ENCODE measurements around the gene PRDM1.
"Not testable (repeated sequence)": the region's sequence is repeated elsewhere in the genome, so short reads cannot be mapped to it uniquely, and the experiment has no call there.

Gene PRDM1

DNA sequence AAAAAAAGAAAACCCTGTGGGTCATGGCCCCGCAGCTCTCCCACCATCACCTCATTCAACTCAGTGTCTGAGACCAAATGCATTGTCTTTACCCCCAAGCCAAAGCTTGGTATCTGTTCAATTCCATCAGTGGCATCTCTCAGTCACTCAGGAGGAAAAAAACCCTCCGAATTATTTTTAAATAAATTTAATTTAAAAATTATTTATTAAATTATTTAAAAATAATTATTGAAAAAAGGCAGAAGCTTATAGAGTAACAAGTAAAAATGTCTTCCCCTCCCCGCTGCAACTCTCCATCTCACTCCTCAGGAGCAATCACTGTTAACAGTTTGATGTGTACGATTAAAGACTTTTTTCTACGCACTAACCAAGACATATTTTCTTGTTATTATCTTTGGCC is 50.7 kb downstream of the PRDM1 start:
- DNase-seq (ENCODE audit: low read depth in 2 of 2), result no peak

DNA sequence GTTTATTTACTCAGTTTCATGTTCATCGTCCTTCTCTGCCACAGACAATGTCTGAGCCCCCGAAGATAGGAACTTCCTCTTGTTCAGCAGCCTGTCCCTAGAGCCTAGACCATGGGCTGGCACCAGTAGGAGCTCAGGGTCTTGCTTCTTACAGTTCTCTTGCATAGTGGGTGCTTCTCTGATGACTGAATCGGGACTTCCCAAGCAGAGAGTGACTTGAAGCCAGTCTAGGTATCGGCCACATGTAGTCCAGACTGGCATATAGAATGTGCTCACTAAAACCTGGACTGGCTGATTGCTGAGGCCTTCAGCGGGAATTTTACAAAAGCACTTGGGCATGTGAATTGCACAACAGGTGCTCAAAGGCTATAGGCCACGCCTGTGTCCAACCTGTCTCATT is 52.0 kb downstream of the PRDM1 start:
- DNase-seq (ENCODE audit: low read depth in 2 of 2), result no peak

DNA sequence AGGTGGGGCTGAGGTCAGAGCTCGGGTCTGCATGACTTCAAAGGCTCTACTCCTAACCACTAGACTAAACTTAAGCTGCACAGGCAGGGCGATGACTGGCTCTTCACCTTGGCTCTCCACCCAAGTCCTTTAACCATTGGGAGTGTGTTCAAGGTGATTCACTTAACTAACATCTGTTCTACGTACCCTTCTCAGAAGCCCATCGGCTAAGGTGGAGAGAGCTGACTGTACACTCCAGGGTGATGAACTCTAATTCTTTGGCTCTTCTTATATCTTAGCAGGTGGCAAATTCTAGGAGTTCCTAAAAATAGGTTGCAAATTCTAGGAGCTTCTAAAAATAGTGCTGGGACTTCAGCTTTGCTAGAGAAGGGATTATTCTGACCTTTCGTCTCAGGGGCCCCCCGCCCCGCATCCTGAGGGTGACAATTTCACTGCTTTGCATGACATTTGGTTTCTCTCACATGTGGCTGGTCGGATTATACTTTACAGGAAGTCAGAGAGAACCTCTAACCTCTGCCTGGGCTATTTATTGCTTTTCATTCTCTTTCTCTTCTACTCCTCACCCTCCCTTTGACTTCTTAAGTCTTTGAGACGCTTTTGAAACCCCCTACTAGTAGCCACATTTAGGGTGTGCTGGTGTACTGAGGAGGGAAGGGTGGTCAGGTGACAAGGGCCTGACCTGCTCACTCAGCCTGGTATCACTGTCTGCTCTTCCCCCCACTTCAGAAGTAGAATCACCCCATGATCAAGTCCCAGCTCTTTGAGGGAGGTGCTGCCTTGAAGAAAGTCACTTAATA is 55.5 kb downstream of the PRDM1 start:
- DNase-seq (ENCODE audit: low read depth in 2 of 2), result no peak

DNA sequence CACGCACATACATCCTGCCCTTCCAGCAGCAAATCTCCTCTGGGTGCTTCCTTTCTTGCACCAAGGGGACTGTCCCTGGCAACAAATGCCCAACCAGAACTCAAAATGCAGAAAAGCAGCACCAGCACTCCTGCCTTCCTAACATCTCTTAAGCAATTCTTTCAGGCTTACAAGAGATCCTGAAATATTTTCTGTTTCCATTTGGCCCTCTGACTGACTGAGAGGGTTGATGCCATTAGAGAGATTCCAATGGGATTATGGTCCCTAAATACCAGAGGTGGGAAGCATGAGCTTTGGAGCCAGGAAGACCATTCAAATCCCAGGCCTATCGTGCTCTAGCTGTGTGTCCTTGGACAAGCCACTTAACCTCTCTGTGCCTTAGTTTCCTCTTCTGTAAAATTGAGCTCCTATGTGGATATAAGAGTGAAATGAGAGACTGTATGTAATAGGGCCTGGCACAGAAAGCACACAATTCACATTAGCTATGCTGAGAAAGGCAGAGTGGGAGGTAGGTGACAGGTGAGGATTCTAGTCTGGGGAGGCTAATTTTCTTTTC is 56.8 kb downstream of the PRDM1 start:
- DNase-seq (ENCODE audit: low read depth in 2 of 2), result no peak

DNA sequence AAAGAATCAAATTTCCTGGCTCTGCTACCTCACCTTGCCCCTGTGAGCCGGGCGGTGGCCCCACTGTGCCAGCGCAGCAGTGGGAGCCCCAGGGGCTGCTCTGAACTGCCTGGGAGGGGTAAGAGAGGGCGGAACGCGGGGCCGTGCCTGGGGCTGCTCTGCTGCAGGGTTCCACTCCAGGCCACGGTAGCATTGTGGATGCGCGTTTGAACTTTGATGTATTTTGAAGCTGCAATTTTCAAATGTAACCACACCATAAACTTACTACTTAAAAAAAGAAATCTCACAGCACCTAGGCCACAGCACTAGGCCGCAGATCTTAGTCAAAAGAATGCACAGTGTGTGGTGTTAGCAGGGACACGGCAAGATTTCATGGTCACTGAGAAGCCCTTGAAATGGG is 57.5 kb downstream of the PRDM1 start:
- DNase-seq (ENCODE audit: low read depth in 2 of 2), result no peak

DNA sequence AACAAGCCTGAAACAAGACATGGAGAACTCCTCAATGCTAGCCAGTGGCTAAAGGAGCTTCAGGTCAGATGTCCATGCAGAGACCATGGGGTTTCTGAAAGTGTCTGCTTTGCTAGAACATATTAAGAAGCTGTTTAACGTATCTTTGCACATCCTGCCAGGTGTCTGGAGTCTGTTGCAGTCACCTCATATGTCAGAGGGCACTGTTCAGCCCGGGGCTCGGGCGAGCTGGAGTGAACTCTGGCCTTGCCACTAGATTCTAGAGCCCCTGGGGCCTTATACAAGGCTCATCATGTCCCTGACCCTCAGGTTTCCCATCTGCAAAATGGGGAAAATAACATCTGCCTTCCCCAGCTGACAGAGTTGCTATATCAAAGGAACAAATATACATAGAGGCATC is 59.0 kb downstream of the PRDM1 start:
- DNase-seq (ENCODE audit: low read depth in 2 of 2), result no peak

DNA sequence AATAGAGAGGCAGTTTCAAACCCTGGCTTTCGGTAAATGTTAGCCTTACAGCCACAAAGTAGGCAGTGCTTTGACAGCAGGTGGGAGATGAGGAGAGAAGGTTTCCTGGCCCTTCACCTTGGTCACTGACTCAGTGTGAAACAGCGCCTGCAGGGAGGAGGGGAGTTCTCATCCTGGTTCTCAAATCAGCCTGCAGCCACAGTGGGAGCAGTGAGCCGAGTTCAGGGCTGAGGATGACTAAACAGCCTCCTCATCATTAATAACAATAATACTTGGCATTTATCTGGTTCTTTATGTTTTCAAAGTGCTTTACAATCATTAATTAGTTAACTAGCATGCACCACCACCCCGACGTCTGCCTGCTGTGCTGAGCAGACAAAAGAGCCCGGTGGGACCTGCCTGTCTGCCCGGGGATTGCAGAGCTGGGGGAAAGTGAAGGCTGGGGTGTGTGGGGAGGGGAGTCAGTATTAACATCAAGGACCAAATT is 59.6 kb downstream of the PRDM1 start:
- DNase-seq (ENCODE audit: low read depth in 2 of 2), result no peak

DNA sequence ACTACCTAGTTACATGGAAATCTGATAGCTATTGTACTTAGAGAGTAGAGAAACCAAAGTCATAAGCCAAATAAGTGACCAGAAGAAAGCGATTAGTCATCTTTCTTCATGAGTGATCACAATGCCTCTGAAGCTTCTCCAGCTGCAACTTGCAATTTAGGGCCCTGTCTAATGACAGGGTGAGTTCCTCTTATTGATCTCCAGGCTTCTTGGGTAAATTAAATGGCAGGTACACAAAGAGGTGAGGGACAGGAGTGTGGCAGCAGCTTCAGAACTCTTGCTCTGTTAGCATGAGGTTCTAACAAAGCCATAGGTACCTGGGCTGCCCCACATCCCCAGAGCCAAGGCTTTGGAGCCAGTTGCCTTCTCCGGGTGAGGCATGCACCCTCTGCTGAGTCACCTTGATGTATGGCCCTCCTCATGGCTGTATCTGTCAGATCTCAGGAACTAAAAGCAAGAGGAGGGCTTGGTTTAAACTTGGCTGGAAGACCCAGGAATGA is 60.8 kb downstream of the PRDM1 start:
- no peak for DNase-seq (ENCODE audit: low read depth in 2 of 2)

DNA sequence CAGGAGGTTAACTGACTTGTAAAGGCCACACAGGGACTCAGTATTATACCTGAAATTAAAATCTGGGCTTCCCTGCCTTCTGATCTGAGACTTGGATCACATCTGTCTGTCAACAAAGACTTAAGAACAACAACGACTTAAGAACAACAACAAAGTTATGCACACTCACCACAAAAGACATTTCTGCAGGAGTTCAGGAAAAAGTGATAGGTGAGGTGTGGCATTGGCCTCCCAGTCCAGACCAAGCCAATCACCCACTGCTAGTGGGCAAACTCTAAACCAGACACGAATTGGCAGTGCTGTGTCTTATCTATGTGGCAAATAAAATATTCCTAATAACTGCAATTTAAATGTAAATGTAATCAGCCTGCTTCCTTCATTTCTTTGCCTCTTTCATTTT is 61.3 kb downstream of the PRDM1 start:
- no peak for DNase-seq (ENCODE audit: low read depth in 2 of 2)

DNA sequence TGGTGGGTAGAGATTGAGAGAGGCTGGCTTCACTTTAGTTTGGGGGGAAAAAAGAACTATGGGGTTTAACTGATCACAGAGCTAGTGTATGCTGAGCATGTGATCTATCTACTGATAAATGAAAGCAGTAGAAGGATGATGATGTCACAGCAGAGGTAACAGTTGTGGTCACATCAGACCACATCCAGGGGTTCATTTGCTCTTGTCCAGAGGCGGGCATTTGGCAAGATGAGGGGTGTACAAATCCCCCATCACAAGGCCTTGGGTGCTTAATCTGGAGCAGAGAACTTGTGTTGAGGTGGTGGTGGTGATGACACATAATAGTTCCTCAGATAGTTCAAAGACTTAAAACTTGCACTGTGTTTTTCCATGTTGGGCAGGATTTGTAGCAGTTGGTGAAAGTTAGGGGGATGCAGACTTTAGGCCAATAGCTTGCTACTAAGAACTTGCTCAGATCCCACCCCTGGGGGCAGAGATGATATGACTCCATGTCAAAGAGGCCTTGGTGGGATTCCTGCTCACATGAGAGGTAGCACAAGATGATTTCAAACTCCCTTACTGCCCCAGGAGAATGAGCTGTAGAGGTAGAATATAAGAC is 63.4 kb downstream of the PRDM1 start:
- DNase-seq (ENCODE audit: low read depth in 2 of 2), result no peak

DNA sequence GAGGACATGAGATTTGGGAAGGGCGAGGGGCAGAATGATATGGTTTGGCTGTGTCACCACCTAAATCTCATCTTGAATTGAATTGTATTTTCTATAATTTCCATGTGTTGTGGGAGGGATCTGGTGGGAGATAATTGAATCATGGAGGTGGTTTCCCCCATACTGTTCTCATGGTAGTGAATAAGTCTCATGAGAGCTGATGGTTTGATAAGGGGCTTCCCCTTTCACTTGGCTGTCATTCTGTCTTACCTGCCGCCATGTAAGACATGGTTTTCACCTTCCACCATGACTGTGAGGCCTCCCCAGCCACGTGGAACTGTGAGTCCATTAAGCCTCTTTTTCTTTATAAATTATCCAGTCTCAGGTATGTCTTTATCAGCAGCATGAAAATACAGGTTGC is 66.3 kb downstream of the PRDM1 start:
- not testable (repeated sequence) for DNase-seq (ENCODE audit: low read depth in 2 of 2)

DNA sequence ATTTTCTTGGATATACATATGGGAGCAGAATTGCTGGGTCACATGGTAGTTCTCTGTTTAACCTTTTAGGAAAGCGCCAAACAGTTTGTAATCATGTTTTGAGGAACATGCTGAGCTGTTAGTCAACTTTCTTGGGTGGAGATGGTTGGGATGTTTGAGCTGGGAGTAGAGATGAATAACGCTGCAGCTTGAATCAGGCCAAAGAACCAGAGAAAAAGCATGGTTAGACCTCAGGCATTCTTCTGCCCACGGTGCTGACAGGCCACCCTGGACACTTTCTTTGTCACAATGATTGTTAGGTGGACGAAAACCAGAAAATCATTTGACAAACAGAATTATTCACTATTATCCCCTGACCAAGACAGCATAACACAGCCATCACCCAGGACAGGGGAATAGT is 66.8 kb downstream of the PRDM1 start:
- no peak for DNase-seq (ENCODE audit: low read depth in 2 of 2)

DNA sequence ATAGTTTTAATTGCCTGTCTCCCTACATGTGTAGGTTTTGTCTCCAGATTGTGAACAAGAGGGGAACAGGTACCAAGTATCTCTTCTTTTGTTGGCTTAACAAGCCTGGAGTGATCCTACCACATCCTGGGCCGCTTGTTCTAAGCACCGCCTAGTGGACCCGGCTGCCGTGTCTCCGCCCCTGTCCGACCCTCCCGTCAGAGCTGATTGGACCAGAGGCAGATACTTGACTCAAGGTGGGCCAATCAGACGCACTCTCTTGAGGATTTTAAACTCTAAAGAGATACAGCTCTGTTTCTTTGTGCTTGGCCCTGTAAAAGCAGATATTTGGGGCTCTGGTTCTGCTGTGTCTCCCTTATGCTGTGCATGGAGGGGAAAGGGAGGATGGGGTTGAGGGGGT is 68.2 kb downstream of the PRDM1 start:
- DNase-seq (ENCODE audit: low read depth in 2 of 2), result no peak

DNA sequence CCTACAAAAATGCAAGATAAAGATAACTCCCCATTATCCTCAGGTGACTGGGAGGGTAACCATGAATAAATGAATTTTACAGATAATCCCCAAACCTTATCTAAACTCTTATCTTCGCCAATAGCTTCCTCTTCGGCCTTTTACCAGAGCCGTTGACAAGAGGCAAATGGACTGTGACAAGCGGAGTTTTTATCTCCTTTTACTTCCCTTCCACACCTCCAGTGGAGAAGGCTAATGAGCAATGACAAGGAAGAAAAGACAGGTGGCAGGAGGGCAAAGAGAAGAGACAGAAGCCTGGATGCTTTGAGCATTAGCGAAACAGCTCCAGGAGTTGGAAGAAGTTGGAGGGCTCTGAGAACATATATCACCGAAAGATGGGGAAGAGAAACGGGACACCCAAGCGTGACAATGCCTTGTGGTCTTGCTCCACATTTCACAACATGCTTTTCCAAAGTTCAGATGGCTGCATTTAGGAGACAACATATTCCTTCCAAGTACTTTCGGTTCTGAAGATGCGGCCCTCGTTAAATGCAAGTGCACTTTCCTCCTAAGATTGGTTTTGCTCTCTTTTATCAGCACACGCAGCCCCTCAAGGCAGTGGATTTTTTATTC is 69.2 kb downstream of the PRDM1 start:
- no peak for DNase-seq (ENCODE audit: low read depth in 2 of 2)

DNA sequence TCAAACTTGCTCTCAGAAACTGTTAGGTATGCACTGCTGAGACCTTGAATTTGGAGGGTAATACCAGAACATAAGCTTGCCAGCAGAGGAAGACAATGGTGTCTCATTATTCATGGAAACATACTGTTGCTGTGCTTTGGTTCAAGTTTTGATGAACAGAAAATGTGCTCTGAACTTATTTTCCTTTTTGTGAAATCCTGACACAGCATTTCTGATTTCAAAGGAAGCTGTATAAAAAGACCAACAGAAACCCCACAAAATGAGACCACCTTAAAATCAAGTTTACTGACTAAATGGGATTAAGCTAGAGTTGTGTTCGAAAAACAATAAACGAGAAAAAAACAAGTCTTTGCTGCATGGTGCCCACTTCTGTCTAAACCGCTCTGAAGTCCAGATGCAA is 70.3 kb downstream of the PRDM1 start:
- DNase-seq (ENCODE audit: low read depth in 2 of 2), result no peak

DNA sequence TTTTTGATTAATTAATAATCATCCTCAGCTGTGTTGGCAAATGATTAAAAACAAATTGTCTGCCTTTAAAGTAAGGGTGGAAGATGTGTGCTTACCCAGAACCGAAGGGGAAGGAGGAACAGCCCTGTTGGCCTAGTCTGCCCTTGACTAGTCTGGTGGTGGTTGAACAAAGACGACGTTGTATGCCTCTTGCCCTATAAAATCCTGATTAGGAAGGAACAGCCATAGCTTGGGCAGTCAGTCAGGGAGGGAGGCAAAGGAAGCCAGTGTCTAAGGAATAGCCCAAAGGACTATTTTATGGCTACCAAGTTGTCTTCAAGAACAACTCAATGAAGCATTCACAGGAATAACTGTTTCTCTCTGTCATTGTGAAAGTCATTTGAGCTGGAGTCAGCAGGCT is 70.7 kb downstream of the PRDM1 start:
- no peak for DNase-seq (ENCODE audit: low read depth in 2 of 2)

DNA sequence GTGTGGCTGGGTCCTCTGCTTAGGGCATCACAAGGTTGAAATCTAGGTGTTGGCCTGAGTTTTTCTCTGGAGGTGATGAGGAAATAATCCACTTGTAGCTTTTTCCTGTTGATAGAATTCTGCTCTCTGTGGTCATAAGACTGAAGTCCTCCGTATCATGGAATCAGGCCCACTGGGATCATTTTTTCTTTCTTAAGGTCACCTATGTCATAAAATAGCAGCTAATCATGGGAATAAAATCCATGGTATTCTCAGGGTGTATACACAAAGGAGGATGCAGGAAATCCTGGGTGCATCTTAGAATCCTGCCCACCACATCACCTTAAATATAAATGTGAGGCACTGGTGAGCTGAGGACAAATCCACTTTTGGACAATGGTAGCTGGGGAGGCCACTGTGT is 72.7 kb downstream of the PRDM1 start:
- no peak for DNase-seq (ENCODE audit: low read depth in 2 of 2)
